ENCODE results near the gene CDC42. TPM values are rescaled to one million over a fixed set of nuclear protein-coding genes. Genes with fewer than 3 reads are reported as not detected.

The CDC42 gene
- total and polyA plus RNA-seq, 2 experiments from 2014 or later = 119 to 184 TPM

DNA sequence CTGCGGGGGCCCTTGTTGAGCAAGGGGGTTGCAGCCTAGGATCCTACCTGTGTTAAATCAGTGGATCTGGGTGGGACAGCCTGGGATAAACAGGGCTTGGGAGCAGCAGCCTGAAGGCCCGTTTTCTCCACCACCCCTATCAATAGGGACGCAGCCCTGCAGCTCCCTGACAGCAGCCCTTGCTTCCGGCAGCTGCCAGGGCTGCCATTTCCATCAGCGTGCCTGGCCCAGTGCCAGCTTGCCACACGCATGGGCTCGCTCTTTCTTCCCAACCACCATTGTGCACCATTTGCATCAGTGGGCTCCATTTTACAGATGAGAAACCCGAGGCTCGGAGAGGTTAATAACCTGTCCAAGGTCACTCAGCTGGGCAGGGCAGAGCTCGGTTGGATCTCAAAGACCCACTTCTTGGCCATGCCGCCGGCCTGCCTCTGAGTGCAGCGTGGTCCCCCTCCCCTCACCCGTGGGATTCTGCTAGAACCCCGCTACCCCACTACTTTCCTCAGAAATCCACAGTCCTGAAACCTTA is 86.6 kb downstream of the CDC42 start (continued):
- TF ChIP-seq, protein P1, sequence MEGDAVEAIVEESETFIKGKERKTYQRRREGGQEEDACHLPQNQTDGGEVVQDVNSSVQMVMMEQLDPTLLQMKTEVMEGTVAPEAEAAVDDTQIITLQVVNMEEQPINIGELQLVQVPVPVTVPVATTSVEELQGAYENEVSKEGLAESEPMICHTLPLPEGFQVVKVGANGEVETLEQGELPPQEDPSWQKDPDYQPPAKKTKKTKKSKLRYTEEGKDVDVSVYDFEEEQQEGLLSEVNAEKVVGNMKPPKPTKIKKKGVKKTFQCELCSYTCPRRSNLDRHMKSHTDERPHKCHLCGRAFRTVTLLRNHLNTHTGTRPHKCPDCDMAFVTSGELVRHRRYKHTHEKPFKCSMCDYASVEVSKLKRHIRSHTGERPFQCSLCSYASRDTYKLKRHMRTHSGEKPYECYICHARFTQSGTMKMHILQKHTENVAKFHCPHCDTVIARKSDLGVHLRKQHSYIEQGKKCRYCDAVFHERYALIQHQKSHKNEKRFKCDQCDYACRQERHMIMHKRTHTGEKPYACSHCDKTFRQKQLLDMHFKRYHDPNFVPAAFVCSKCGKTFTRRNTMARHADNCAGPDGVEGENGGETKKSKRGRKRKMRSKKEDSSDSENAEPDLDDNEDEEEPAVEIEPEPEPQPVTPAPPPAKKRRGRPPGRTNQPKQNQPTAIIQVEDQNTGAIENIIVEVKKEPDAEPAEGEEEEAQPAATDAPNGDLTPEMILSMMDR (conservative IDR thresholded peaks at IDR 0.05; ENCODE audit: low read depth in 2 of 2) = no peak

DNA sequence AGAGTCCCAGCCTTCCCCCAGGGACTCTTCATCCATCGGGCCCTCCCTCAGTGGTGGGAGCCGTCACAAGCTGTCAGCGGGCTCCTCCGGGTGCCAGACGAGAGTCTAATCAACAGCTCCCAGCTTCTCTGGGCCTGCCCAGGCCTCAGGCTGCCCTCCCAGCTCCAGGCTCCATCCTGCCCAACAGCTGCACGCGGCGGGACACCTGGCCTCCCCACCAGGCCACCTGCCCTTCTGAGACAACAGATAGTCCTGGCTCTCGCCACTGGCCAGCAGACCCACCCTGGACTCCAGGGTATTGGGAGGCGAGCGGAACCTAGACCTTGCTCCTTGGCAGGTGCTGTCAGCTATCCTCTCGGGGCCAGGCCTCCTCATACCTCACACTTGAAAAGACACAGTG is 87.3 kb downstream of the CDC42 start:
- H3K4me3 Mint-ChIP-seq = no peak overlapping the region
- DNase-seq (ENCODE audit: low spot score) (no peak), ATAC-seq (no peak)
- peaks cover 45% of the 10 kb centered on the region for H3K4me1 Mint-ChIP-seq
- no peak overlapping the region for H3K27ac Mint-ChIP-seq
- no peaks in the 10 kb centered on the region for H3K36me3 ChIP-seq (ENCODE audit: insufficient read depth)
- no peak overlapping the region for H3K4me2 ChIP-seq
- H3K4me1 ChIP-seq (ENCODE audit: insufficient read depth) = peaks cover 33% of the 10 kb centered on the region
- peaks cover 11% of the 10 kb centered on the region; the same call in 1 of the 2 replicates for H3F3A ChIP-seq (replicated peaks; ENCODE audit: low read depth)
- no peaks in the 10 kb centered on the region; the same call in 1 of the 2 replicates for H4K20me1 ChIP-seq (replicated peaks; ENCODE audit: insufficient read depth)
- H2AFZ ChIP-seq = no peak overlapping the region
- H3K9me3 Mint-ChIP-seq = no peaks in the 10 kb centered on the region
- H3K36me3 Mint-ChIP-seq (ENCODE audit: low read depth) = no peaks in the 10 kb centered on the region; the same call in 2 of the 3 replicates
- H3K27ac ChIP-seq (ENCODE audit: low read depth) = no peak overlapping the region
- peaks cover 41% of the 10 kb centered on the region for H3K27me3 ChIP-seq (ENCODE audit: insufficient read depth)
- no peak overlapping the region for H3K4me3 ChIP-seq
- no peaks in the 10 kb centered on the region for H3K79me2 ChIP-seq (replicated peaks; ENCODE audit: insufficient read depth)
- peaks cover 40% of the 10 kb centered on the region for H3K27me3 Mint-ChIP-seq (ENCODE audit: insufficient read depth, low read depth, poor library complexity)
- H3K9me2 ChIP-seq (ENCODE audit: insufficient read depth) = no peaks in the 10 kb centered on the region
- TF ChIP-seq, protein P2, sequence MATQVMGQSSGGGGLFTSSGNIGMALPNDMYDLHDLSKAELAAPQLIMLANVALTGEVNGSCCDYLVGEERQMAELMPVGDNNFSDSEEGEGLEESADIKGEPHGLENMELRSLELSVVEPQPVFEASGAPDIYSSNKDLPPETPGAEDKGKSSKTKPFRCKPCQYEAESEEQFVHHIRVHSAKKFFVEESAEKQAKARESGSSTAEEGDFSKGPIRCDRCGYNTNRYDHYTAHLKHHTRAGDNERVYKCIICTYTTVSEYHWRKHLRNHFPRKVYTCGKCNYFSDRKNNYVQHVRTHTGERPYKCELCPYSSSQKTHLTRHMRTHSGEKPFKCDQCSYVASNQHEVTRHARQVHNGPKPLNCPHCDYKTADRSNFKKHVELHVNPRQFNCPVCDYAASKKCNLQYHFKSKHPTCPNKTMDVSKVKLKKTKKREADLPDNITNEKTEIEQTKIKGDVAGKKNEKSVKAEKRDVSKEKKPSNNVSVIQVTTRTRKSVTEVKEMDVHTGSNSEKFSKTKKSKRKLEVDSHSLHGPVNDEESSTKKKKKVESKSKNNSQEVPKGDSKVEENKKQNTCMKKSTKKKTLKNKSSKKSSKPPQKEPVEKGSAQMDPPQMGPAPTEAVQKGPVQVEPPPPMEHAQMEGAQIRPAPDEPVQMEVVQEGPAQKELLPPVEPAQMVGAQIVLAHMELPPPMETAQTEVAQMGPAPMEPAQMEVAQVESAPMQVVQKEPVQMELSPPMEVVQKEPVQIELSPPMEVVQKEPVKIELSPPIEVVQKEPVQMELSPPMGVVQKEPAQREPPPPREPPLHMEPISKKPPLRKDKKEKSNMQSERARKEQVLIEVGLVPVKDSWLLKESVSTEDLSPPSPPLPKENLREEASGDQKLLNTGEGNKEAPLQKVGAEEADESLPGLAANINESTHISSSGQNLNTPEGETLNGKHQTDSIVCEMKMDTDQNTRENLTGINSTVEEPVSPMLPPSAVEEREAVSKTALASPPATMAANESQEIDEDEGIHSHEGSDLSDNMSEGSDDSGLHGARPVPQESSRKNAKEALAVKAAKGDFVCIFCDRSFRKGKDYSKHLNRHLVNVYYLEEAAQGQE (IDR thresholded peaks at IDR 0.05; ENCODE audit: unreplicated experiment) = no peak
- TF ChIP-seq EZH2 (IDR thresholded peaks at IDR 0.05; ENCODE audit: low read depth, unreplicated experiment) (no peak), NANOG (IDR thresholded peaks at IDR 0.05; ENCODE audit: borderline replicate concordance) (no peak), CREB1 (CRISPR knock-in tag; IDR thresholded peaks at IDR 0.05; ENCODE audit: low read depth) (no peak), ZNF331 (CRISPR knock-in tag; IDR thresholded peaks at IDR 0.05; ENCODE audit: low read depth) (no peak), STAT1 (IDR thresholded peaks at IDR 0.05; ENCODE audit: unreplicated experiment) (no peak), POLR2AphosphoS5 (IDR thresholded peaks at IDR 0.05; ENCODE audit: low read depth) (no peak)
- TF ChIP-seq, protein P3, sequence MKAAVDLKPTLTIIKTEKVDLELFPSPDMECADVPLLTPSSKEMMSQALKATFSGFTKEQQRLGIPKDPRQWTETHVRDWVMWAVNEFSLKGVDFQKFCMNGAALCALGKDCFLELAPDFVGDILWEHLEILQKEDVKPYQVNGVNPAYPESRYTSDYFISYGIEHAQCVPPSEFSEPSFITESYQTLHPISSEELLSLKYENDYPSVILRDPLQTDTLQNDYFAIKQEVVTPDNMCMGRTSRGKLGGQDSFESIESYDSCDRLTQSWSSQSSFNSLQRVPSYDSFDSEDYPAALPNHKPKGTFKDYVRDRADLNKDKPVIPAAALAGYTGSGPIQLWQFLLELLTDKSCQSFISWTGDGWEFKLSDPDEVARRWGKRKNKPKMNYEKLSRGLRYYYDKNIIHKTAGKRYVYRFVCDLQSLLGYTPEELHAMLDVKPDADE (IDR thresholded peaks at IDR 0.05) = no peak
- TF ChIP-seq, protein P1 (conservative IDR thresholded peaks at IDR 0.05; ENCODE audit: low read depth in 2 of 2) = no peak
